ENCODE results near the gene TRMT44. TPM values are rescaled to one million over a fixed set of nuclear protein-coding genes. Genes with fewer than 3 reads are reported as not detected.
"Not testable (repeated sequence)": the region's sequence is repeated elsewhere in the genome, so short reads cannot be mapped to it uniquely, and the experiment has no call there.

TRMT44 gene
- total RNA-seq, 1 donor from 2014 or later: 39.2 TPM

DNA sequence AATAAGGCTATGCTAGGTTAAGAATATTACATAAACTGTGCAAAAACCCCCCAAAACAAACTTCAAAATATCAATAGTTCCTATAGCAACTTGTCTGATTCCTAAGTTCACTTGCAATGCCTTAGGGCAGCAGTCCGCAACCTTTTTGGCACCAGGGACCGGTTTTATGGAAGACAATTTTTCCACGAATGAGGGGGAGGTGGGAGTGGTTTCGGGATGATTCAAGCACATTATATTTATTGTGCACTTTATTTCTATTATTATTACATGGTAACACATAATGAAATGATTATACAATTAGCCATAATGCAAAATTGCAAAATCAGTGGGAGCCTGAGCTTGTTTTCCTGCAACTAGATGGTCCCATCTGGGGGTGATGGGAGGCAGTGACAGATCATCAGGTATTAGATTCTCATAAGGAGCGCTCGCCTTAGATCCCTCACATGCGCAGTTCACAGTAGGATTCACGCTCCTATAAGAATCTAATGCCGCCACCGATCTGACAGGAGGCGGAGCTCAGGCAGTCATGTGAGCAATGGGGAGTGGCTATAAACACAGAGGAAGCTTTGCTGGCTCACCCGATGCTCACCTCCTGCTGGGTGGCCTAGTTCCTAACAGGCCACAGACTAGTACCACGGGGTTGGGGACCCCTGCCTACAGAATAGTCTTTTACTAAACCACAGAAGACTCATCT, 39.8 kb upstream of the TRMT44 start:
- no peak for DNase-seq (ENCODE audit: low spot score)
- H3K27me3 Mint-ChIP-seq (ENCODE audit: insufficient read depth): no peaks in the 10 kb centered on the region
- intact Hi-C loops (cut with micrococcal nuclease): no loop called here
- no peaks in the 10 kb centered on the region for H3K9me3 Mint-ChIP-seq
- no peak overlapping the region for H3K27ac Mint-ChIP-seq
- no peaks in the 10 kb centered on the region for H3K36me3 Mint-ChIP-seq (ENCODE audit: low read depth)
- H3K4me3 Mint-ChIP-seq: no peak overlapping the region
- H3K4me1 Mint-ChIP-seq (ENCODE audit: low read depth): no peaks in the 10 kb centered on the region

DNA sequence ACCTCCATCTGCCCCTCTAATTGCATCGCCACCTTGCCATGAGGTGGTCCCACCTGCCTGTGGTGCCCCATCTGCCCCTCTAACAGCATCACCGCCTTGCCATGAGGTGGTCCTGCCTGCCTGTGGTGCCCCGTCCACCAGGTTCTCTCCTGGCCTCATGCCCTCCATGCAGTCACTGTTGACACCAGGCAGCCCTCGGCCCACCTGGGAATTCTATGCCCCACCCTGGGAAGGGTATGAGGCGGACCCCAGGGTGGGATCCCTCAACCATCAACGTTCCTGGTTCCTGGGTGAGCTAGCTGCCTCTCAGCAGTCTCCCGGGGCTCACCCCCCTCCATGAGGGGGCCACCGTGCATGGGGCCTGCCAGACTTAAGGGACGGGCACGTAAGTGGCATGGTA, 38.9 kb upstream of the TRMT44 start:
- intact Hi-C loops (cut with micrococcal nuclease): no loop called here
- no peaks in the 10 kb centered on the region for H3K27me3 Mint-ChIP-seq (ENCODE audit: insufficient read depth)
- no peaks in the 10 kb centered on the region for H3K4me1 Mint-ChIP-seq (ENCODE audit: low read depth)
- H3K36me3 Mint-ChIP-seq (ENCODE audit: low read depth): peaks cover 3% of the 10 kb centered on the region
- H3K4me3 Mint-ChIP-seq: no peak overlapping the region
- no peaks in the 10 kb centered on the region for H3K9me3 Mint-ChIP-seq
- H3K27ac Mint-ChIP-seq: no peak overlapping the region
- DNase-seq (ENCODE audit: low spot score): no peak

DNA sequence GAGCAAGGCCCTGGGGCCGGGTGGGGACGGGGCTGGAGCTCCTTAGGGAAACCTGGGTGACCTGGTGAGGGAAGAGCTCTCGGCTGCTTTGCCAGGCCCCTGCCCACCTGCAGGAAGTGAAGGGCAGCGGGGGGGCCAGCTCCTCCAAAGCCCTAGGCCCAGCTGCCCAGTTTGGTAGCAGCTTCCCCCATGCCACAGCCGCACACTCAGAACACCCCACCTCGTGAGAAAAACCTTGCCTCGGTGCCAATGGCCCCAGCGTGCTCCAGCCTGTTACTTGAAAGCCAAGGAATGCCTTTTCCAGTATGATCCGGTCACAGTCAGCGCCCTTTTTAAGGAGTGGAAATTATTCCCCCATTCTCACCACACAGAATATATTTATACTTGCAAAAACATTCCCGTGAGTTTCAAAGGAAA, 38.4 kb upstream of the TRMT44 start:
- DNase-seq (ENCODE audit: low spot score): no peak
- Mint-ChIP-seq H3K36me3 (ENCODE audit: low read depth) (peaks cover 3% of the 10 kb centered on the region), H3K9me3 (no peaks in the 10 kb centered on the region), H3K4me3 (no peak overlapping the region), H3K27ac (no peak overlapping the region), H3K4me1 (ENCODE audit: low read depth) (no peaks in the 10 kb centered on the region), H3K27me3 (ENCODE audit: insufficient read depth) (no peaks in the 10 kb centered on the region)
- intact Hi-C loops (cut with micrococcal nuclease): no loop called here

DNA sequence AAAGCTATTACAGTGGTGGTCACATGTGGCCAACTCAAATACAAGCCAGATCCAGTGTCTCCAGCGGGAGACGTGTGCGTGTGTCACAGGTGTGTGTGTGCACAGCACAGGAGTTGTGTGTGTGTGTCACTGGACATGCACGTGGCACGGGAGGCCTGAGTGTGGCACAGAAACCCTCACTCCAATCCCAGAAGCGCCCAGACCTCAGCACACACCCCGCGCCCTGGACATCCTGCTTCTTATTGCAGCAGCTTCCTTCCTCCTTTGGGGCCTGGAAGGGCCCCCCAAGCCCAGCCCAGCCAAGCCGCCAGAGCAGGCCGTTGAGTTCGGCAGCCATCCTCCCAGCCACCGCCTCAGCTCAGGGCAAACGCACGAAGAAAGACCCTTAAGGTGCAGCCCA, 37.9 kb upstream of the TRMT44 start:
- Mint-ChIP-seq H3K4me1 (ENCODE audit: low read depth) (no peaks in the 10 kb centered on the region), H3K27me3 (ENCODE audit: insufficient read depth) (no peaks in the 10 kb centered on the region), H3K4me3 (no peak overlapping the region), H3K9me3 (no peaks in the 10 kb centered on the region), H3K36me3 (ENCODE audit: low read depth) (peaks cover 3% of the 10 kb centered on the region), H3K27ac (no peak overlapping the region)
- intact Hi-C loops (cut with micrococcal nuclease): loop anchor here (1.0 kb wide), 3 partner anchors 135 to 225 kb away; no protein-coding TSS in a partner anchor
- DNase-seq (ENCODE audit: low spot score): no peak

DNA sequence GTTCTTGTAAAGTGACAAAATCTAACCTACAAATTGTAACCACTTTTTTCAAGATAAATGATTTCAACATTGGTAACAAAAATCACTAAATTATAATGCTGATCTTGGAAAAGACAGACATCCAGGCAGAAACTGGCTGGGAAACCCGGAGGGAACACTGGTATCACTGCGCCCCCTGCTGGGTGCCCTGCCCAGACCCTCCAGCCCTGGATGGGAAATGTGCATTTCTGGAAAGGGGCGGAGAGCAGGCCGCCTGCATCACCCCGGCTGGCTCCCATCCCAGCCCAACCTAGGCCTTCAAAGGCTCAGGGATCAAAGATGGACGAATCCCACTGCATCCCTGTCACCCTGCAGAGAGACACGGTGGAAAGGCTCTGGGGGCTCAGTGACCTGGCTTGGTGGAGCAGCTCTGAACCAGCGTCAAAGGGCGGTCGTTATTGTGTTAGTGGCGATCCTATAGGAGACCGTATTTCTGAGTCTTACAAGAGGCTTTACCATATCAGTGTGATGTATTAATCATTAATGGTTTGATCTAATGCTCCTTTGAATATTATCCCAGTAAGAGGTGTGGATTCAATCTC, 37.3 kb upstream of the TRMT44 start:
- Mint-ChIP-seq H3K4me1 (ENCODE audit: low read depth) (no peaks in the 10 kb centered on the region), H3K36me3 (ENCODE audit: low read depth) (peaks cover 3% of the 10 kb centered on the region), H3K27me3 (ENCODE audit: insufficient read depth) (no peaks in the 10 kb centered on the region), H3K27ac (no peak overlapping the region), H3K9me3 (no peaks in the 10 kb centered on the region), H3K4me3 (no peak overlapping the region)
- intact Hi-C loops (cut with micrococcal nuclease): loop anchor here (1.0 kb wide), 3 partner anchors 136 to 226 kb away; no protein-coding TSS in a partner anchor
- no peak for DNase-seq (ENCODE audit: low spot score)

DNA sequence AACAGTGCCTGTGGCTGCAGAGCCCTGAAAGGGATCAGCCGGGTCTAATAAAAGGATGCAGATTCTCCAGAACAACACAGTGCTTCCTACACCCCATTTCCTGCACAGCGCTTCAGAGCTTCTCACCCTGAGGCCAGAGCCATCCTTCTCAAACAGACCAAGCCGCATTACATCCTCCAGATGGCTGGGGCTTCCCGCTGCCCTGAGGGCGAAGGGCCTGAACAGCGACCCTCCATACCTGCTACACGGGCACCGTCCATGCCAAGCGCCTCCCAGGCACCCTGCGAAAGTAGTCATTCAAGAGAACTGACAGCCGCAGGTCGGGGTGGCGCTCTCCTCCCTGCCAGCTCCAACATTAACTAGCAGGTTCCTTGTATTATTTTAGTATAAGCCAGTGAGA, 36.6 kb upstream of the TRMT44 start:
- Mint-ChIP-seq H3K27ac (no peak overlapping the region), H3K36me3 (ENCODE audit: low read depth) (peaks cover 3% of the 10 kb centered on the region), H3K27me3 (ENCODE audit: insufficient read depth) (no peaks in the 10 kb centered on the region), H3K9me3 (no peaks in the 10 kb centered on the region), H3K4me1 (ENCODE audit: low read depth) (no peaks in the 10 kb centered on the region), H3K4me3 (no peak overlapping the region)
- intact Hi-C loops (cut with micrococcal nuclease): loop anchor here (1.0 kb wide), 3 partner anchors 137 to 227 kb away; no protein-coding TSS in a partner anchor
- DNase-seq (ENCODE audit: low spot score): no peak

DNA sequence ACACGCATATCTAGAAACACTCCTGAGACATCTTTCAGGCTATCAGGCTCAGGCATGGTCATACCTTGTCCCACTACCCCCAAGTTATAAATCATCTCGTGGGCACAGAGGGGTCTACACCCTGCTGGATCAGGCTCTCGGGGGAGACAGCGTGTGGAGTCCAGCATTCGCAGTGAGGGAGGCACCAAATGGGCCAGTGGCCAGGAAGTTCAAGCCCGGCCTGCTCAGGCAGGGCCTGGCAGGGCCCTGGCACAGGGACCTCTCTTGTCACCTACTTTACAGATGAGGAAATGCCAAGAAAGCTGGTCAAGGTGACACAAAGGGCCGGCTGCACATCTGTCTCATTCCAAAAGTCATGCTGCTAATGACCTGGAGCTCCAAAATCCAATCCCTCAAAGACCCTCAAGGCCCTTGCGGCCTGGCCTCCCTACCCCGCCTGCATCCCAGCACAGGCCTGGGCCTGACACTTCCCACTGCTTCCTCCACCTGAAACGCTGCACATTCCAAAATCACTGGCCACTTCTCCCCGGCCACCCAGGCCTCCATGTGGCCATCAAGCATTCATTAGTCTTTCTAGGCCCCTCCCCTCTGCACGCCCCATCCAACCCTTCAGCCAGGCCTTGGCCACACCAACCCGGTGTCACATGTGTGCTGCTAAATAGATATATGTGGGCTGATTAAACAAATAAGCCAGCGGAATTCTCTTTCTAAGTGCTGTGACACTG, 35.6 kb upstream of the TRMT44 start:
- Mint-ChIP-seq H3K27ac (no peak overlapping the region), H3K4me3 (no peak overlapping the region), H3K9me3 (no peaks in the 10 kb centered on the region), H3K4me1 (ENCODE audit: low read depth) (peaks cover 9% of the 10 kb centered on the region), H3K27me3 (ENCODE audit: insufficient read depth) (no peaks in the 10 kb centered on the region), H3K36me3 (ENCODE audit: low read depth) (peaks cover 3% of the 10 kb centered on the region)
- intact Hi-C loops (cut with micrococcal nuclease): no loop called here
- no peak for DNase-seq (ENCODE audit: low spot score)

DNA sequence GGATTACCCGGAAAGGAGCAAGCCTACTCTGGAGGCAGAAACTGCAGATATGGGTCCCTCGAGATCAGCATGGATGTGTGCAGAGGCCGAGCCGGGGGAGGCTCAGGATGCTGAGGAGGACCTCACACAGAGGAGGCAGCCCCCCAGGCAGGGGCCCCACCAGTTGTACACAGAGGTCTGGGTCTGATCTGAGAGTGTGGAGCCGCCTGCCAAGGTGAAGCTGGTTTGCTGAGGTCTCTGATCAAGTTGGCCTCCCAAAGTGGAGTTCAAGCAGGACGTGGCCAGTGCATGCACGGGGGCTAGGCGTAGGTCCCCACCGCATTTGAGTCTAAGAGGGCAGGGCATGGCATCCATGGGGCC, 35.1 kb upstream of the TRMT44 start:
- no peak overlapping the region for H3K4me3 Mint-ChIP-seq
- no peak for DNase-seq (ENCODE audit: low spot score)
- H3K4me1 Mint-ChIP-seq (ENCODE audit: low read depth): peaks cover 13% of the 10 kb centered on the region
- intact Hi-C loops (cut with micrococcal nuclease): no loop called here
- H3K27ac Mint-ChIP-seq: no peak overlapping the region
- H3K9me3 Mint-ChIP-seq: no peaks in the 10 kb centered on the region
- H3K36me3 Mint-ChIP-seq (ENCODE audit: low read depth): peaks cover 3% of the 10 kb centered on the region
- H3K27me3 Mint-ChIP-seq (ENCODE audit: insufficient read depth): no peaks in the 10 kb centered on the region

DNA sequence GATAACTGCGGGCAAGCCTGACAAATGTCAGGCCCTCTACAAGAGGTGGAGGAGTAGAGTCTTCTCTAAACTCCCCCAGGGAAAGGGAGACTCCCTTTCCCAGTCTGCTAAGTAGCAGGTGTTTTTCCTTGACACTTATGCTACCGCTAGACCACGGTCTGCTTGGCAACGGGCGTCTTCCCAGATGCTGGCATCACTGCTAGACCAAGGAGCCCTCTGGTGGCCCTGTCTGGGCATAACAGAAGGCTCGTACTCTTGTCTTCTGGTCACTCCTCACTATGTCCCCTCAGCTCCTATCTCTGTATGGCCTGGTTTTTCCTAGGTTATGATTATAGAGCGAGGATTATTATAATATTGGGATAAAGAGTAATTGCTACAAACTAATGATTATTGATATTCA, 33.7 kb upstream of the TRMT44 start:
- H3K27me3 Mint-ChIP-seq (ENCODE audit: insufficient read depth); H3K36me3 Mint-ChIP-seq (ENCODE audit: low read depth); DNase-seq (ENCODE audit: low spot score); H3K9me3 Mint-ChIP-seq; H3K27ac Mint-ChIP-seq; intact Hi-C loops (cut with micrococcal nuclease); H3K4me3 Mint-ChIP-seq: not testable (repeated sequence)
- peaks cover 17% of the 10 kb centered on the region for H3K4me1 Mint-ChIP-seq (ENCODE audit: low read depth)

DNA sequence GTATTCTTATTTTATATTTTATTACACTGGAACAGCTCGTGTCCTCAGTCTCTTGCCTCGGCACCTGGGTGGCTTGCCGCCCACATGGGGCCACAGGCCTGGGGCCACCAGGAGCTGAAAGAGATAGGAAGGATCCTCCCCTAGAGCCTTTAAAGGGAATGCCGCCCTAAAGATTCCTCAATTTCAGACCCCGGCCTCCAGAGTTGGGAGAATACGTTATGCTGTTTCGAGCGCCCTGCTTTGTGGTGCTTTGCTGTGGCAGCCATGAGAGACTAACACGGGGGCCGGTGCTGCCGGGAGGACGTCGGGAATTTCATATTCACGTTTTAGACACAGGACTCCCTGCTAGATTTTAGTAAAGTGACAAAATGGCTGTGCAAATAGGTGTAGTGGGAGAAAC, 33.3 kb upstream of the TRMT44 start:
- intact Hi-C loops (cut with micrococcal nuclease): no loop called here
- no peak for DNase-seq (ENCODE audit: low spot score)
- Mint-ChIP-seq H3K4me1 (ENCODE audit: low read depth) (peaks cover 17% of the 10 kb centered on the region), H3K27me3 (ENCODE audit: insufficient read depth) (no peaks in the 10 kb centered on the region), H3K27ac (no peak overlapping the region), H3K4me3 (no peak overlapping the region), H3K9me3 (no peaks in the 10 kb centered on the region), H3K36me3 (ENCODE audit: low read depth) (peaks cover 5% of the 10 kb centered on the region)

DNA sequence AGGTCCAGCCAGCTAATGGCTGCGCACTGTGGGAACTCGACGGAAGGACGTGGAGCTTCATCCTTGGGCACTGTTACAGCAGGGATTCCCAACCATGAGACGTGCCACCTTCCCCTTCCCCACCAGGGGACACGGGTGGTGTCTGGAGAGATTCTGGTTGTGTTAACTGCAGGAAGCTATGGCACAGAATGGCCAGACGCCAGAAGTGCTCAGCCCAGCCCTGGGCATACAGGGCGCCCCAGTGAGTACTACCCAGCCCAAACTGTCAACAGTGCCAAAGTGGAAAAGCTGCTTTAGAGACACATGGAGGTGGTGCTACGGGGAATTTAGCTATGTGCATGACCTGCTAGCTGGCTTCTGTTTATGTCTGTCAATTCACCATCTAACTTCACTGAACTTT, 32.8 kb upstream of the TRMT44 start:
- H3K4me1 Mint-ChIP-seq (ENCODE audit: low read depth): peaks cover 17% of the 10 kb centered on the region
- H3K4me3 Mint-ChIP-seq: no peak overlapping the region
- DNase-seq (ENCODE audit: low spot score): no peak
- peaks cover 5% of the 10 kb centered on the region for H3K36me3 Mint-ChIP-seq (ENCODE audit: low read depth)
- H3K27me3 Mint-ChIP-seq (ENCODE audit: insufficient read depth): no peaks in the 10 kb centered on the region
- no peak overlapping the region for H3K27ac Mint-ChIP-seq
- H3K9me3 Mint-ChIP-seq: no peaks in the 10 kb centered on the region
- intact Hi-C loops (cut with micrococcal nuclease): no loop called here

DNA sequence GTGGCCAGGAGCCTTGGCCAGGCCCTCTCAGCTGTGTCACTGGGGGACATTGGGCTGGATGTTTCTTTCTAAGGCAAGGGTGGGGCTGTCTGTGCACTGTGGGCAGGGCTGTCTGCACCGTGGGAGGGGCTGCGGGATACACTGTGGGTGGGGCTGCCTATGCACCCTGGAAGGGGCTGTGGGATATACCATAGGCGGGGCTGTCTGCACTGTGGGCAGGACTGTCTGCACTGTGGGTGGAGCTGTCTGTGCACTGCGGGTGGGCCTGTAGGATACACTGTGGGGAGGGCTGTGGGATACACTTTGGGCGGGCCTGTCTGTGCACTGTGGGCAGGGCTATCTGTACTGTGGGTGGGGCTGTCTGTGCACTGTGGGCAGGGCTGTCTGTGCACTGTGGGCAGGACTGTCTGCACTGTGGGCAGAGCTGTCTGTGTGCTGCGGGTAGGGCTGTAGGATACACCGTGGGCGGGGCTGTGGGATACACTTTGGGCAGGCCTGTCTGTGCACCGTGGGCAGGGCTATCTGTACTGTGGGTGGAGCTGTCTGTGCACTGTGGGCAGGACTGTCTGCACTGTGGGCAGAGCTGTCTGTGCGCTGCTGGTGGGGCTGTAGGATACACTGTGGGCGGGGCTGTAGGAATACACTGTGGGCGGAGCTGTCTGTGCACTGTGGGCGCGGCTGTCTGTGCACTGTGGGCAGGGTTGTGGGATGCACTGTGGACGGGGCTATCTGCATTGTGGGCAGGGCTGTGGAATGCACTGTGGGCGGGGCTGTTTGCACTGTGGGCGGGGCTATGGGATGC, 31.1 kb upstream of the TRMT44 start:
- Mint-ChIP-seq H3K27ac (peak overlapping the region; percentile 53), H3K4me3 (no peak overlapping the region), H3K4me1 (ENCODE audit: low read depth) (peaks cover 26% of the 10 kb centered on the region), H3K9me3 (no peaks in the 10 kb centered on the region), H3K27me3 (ENCODE audit: insufficient read depth) (no peaks in the 10 kb centered on the region), H3K36me3 (ENCODE audit: low read depth) (peaks cover 11% of the 10 kb centered on the region)
- peak; percentile 51 for DNase-seq (ENCODE audit: low spot score)
- intact Hi-C loops (cut with micrococcal nuclease): no loop called here
